Measurements from ENCODE around the gene NFAT5. TPM values are rescaled to one million over a fixed set of nuclear protein-coding genes. Genes with fewer than 3 reads are reported as not detected.
A peak's percentile ranks its signal among the peaks of the same experiment; 100 is the strongest.

NFAT5 gene
- total and polyA plus RNA-seq, 9 of the 15 experiments (the other 6 are each of a cell fraction or from before 2014, with no cell fraction given), result 0.78 to 20.5 (median 12.4) TPM

- TF ChIP-seq HDAC8 (tag; IDR thresholded peaks at IDR 0.05) (no peak), DACH1 (IDR thresholded peaks at IDR 0.05; ENCODE audit: partially characterized antibody) (peak; percentile 97), POLR2H (tag; IDR thresholded peaks at IDR 0.05; ENCODE audit: low read depth) (no peak), RNF2 (IDR thresholded peaks at IDR 0.05) (no peak), ZNF75A (CRISPR knock-in tag; IDR thresholded peaks at IDR 0.05) (no peak), FOXJ2 (tag; IDR thresholded peaks at IDR 0.05) (no peak), THRAP3 (IDR thresholded peaks at IDR 0.05; ENCODE audit: borderline replicate concordance) (no peak), RAD21 (CRISPR knock-in tag; conservative IDR thresholded peaks at IDR 0.05 in 1 of 2, IDR thresholded peaks at IDR 0.05 in 1 of 2) (no peak), ARID3A (IDR thresholded peaks at IDR 0.05; ENCODE audit: borderline replicate concordance, low read depth, low read length) (peak; percentile 13; the same call in 1 of the 2 replicates), C11orf30 (IDR thresholded peaks at IDR 0.05; ENCODE audit: low read depth) (0 out of 2 replicates have a peak, but pooled peaks have one; percentile 7), POU5F1 (IDR thresholded peaks at IDR 0.05; ENCODE audit: borderline replicate concordance, low read depth, low read length, partially characterized antibody) (no peak), ARID1B (IDR thresholded peaks at IDR 0.05) (peak; percentile 60), ZNF449 (CRISPR knock-in tag; IDR thresholded peaks at IDR 0.05) (no peak), HNRNPK (IDR thresholded peaks at IDR 0.05; ENCODE audit: low read depth, low read length, poor library complexity, severe bottlenecking) (no peak), BHLHE40 (IDR thresholded peaks at IDR 0.05; ENCODE audit: low read length) (no peak), ZNF830 (CRISPR knock-in tag; IDR thresholded peaks at IDR 0.05) (no peak), THAP7 (CRISPR knock-in tag; IDR thresholded peaks at IDR 0.05) (no peak), SPI1 (IDR thresholded peaks at IDR 0.05; ENCODE audit: borderline replicate concordance, low read depth, low read length) (no peak)
- TF ChIP-seq, protein P1, sequence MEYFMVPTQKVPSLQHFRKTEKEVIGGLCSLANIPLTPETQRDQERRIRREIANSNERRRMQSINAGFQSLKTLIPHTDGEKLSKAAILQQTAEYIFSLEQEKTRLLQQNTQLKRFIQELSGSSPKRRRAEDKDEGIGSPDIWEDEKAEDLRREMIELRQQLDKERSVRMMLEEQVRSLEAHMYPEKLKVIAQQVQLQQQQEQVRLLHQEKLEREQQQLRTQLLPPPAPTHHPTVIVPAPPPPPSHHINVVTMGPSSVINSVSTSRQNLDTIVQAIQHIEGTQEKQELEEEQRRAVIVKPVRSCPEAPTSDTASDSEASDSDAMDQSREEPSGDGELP (CRISPR knock-in tag; IDR thresholded peaks at IDR 0.05; ENCODE audit: borderline replicate concordance), result peak; percentile 41; the same call in 1 of the 2 replicates
- TF ChIP-seq, protein P2, sequence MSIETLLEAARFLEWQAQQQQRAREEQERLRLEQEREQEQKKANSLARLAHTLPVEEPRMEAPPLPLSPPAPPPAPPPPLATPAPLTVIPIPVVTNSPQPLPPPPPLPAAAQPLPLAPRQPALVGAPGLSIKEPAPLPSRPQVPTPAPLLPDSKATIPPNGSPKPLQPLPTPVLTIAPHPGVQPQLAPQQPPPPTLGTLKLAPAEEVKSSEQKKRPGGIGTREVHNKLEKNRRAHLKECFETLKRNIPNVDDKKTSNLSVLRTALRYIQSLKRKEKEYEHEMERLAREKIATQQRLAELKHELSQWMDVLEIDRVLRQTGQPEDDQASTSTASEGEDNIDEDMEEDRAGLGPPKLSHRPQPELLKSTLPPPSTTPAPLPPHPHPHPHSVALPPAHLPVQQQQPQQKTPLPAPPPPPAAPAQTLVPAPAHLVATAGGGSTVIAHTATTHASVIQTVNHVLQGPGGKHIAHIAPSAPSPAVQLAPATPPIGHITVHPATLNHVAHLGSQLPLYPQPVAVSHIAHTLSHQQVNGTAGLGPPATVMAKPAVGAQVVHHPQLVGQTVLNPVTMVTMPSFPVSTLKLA (conservative IDR thresholded peaks at IDR 0.05), result peak in 1 of 2 experiments; percentile 79; a peak in 3 of 4 replicates
- TF ChIP-seq, protein P3, sequence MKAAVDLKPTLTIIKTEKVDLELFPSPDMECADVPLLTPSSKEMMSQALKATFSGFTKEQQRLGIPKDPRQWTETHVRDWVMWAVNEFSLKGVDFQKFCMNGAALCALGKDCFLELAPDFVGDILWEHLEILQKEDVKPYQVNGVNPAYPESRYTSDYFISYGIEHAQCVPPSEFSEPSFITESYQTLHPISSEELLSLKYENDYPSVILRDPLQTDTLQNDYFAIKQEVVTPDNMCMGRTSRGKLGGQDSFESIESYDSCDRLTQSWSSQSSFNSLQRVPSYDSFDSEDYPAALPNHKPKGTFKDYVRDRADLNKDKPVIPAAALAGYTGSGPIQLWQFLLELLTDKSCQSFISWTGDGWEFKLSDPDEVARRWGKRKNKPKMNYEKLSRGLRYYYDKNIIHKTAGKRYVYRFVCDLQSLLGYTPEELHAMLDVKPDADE (conservative IDR thresholded peaks at IDR 0.05; ENCODE audit: control insufficient read depth, low read depth, low read length), result no peak
These were observed 53.7 kb downstream of the NFAT5 start (continued) for GRCh38 chr16:69619514-69619913.

All from K562 (cell line).